ENCODE results near the gene OR4N2.
"Not testable (repeated sequence)": the region's sequence is repeated elsewhere in the genome, so short reads cannot be mapped to it uniquely, and the experiment has no call there.

GRCh38 chr14:19866061-19866669 lies 62.6 kb downstream of the OR4N2 start:
- TF ChIP-seq CTCF, POLR2A (IDR thresholded peaks at IDR 0.05): not testable (repeated sequence)

Measured in adrenal gland (tissue), 5 donors.